GM10248 (cell line): ENCODE measurements around the gene SERGEF.

Experiments
- CTCF ChIA-PET: fragments of 300-600 bp; sonication (Branson Sonifier 250); formaldehyde crosslinking; extraction: SDS; loops from one replicate; lab custom pipeline; 2021; ENCODE audit warnings: antibody characterized with exemption; lab: Yijun Ruan, JAX
- POLR2A ChIA-PET: fragments of 350-650 bp; sonication (Branson Sonifier 250); formaldehyde crosslinking; extraction: SDS; loops from one replicate; lab custom pipeline; 2020; ENCODE audit warnings: antibody characterized with exemption; lab: Yijun Ruan, JAX
- DNase-seq: peaks from one replicate; pipeline ENCODE4 v3.0.0; 2012; ENCODE audit errors: extremely low spot score
- CTCF ChIP-seq: IDR thresholded peaks from 2 replicates; pipeline ENCODE4 v1.5.1; 2012; ENCODE audit warnings: mild to moderate bottlenecking, low read depth; ENCODE audit errors: extremely low read depth, missing control alignments, control extremely low read depth

SERGEF gene

GRCh38 chr11:17864478-17864941 lies 148.3 kb downstream of the SERGEF start:
- peak; percentile 59 for TF ChIP-seq CTCF
- ChIA-PET POLR2A (no interaction called here), CTCF (interaction anchor here (0.8 to 6.4 kb wide), 19 partner anchors 8 to 144 kb away, joined by 3 to 59 read pairs (median 7); no protein-coding TSS in a partner anchor)
- no peak for DNase-seq

- CTCF ChIA-PET = interaction anchor here (0.8 to 6.4 kb wide), 6 partner anchors 9 to 24 kb away, joined by 3 to 59 read pairs (median 4); no protein-coding TSS in a partner anchor
- DNase-seq = no peak
- POLR2A ChIA-PET = no interaction called here
- TF ChIP-seq CTCF = no peak
Measured at GRCh38 chr11:17861036-17861755, 151.7 kb downstream of the SERGEF start.

- TF ChIP-seq CTCF = no peak
- ChIA-PET CTCF (no interaction called here), POLR2A (no interaction called here)
- DNase-seq = no peak
Measured at GRCh38 chr11:17859552-17859951, 153.3 kb downstream of the SERGEF start.

GRCh38 chr11:17855531-17856290 lies 157.1 kb downstream of the SERGEF start:
- ChIA-PET CTCF (interaction anchor here (1.3 to 2.0 kb wide), 4 partner anchors 10 to 95 kb away, joined by 3 to 11 read pairs (median 4); no protein-coding TSS in a partner anchor), POLR2A (no interaction called here)
- DNase-seq = no peak
- TF ChIP-seq CTCF = no peak

- no peak for TF ChIP-seq CTCF
- POLR2A ChIA-PET = no interaction called here
Measured at GRCh38 chr11:17853280-17853679, 159.6 kb downstream of the SERGEF start.

GRCh38 chr11:17852246-17852645 lies 160.6 kb downstream of the SERGEF start:
- ChIA-PET POLR2A (no interaction called here), CTCF (interaction anchor here (1.2 to 1.6 kb wide), 2 partner anchors 8 to 22 kb away, joined by 3 to 4 read pairs; no protein-coding TSS in a partner anchor)
- no peak for DNase-seq

More at GRCh38 chr11:17853280-17853679, 159.6 kb downstream of the SERGEF start:
- DNase-seq = no peak
- CTCF ChIA-PET = interaction anchor here (1.3 to 1.9 kb wide), 3 partner anchors 11 to 1065 kb away, joined by 3 to 17 read pairs (median 3); no protein-coding TSS in a partner anchor

More at GRCh38 chr11:17852246-17852645, 160.6 kb downstream of the SERGEF start:
- TF ChIP-seq CTCF = no peak
